Ishikawa (cell line): ENCODE data around the gene USP49.
A peak's percentile ranks its signal among the peaks of the same experiment; 100 is the strongest.

ENCODE experiments used
- CEBPB ChIP-seq: IDR thresholded peaks from 2 replicates; pipeline ENCODE4 v1.6.1; 2012
- CREB1 ChIP-seq: IDR thresholded peaks from 2 replicates; pipeline ENCODE4 v1.6.1; 2012; ENCODE audit warnings: low read depth
- EGR1 ChIP-seq: IDR thresholded peaks from 2 replicates; pipeline ENCODE4 v1.6.1; 2012
- EP300 ChIP-seq: IDR thresholded peaks from 2 replicates; pipeline ENCODE4 v1.6.1; 2012; ENCODE audit warnings: borderline replicate concordance
- FOXM1 ChIP-seq: IDR thresholded peaks from 2 replicates; pipeline ENCODE4 v1.6.1; 2012; ENCODE audit warnings: low read depth, borderline replicate concordance
- NFIC ChIP-seq: IDR thresholded peaks from 2 replicates; pipeline ENCODE4 v1.6.1; 2012
- RAD21 ChIP-seq: IDR thresholded peaks from 2 replicates; pipeline ENCODE4 v1.6.1; 2012; ENCODE audit warnings: low read depth
- TAF1 ChIP-seq: IDR thresholded peaks from 2 replicates; pipeline ENCODE4 v1.6.1; 2012; ENCODE audit warnings: low read depth, mild to moderate bottlenecking
- TCF12 ChIP-seq: IDR thresholded peaks from 2 replicates; pipeline ENCODE4 v1.6.1; 2012; ENCODE audit warnings: low read depth
- TEAD4 ChIP-seq: IDR thresholded peaks from 2 replicates; pipeline ENCODE4 v1.6.1; 2012
- YY1 ChIP-seq: IDR thresholded peaks from 2 replicates; pipeline ENCODE4 v1.6.1; 2012; ENCODE audit warnings: low read depth
- ZBTB7A ChIP-seq: IDR thresholded peaks from 2 replicates; pipeline ENCODE4 v1.6.1; 2012; ENCODE audit warnings: low read depth
- TF ChIP-seq, protein P1 (sequence below): IDR thresholded peaks from 2 replicates; pipeline ENCODE4 v1.6.1; 2012
- TF ChIP-seq, protein P2 (sequence below): IDR thresholded peaks from 2 replicates; pipeline ENCODE4 v1.6.1; 2012
- TF ChIP-seq, protein P3 (sequence below): IDR thresholded peaks from 2 replicates; pipeline ENCODE4 v1.6.1; 2012; ENCODE audit warnings: low read depth, mild to moderate bottlenecking

Gene USP49

DNA sequence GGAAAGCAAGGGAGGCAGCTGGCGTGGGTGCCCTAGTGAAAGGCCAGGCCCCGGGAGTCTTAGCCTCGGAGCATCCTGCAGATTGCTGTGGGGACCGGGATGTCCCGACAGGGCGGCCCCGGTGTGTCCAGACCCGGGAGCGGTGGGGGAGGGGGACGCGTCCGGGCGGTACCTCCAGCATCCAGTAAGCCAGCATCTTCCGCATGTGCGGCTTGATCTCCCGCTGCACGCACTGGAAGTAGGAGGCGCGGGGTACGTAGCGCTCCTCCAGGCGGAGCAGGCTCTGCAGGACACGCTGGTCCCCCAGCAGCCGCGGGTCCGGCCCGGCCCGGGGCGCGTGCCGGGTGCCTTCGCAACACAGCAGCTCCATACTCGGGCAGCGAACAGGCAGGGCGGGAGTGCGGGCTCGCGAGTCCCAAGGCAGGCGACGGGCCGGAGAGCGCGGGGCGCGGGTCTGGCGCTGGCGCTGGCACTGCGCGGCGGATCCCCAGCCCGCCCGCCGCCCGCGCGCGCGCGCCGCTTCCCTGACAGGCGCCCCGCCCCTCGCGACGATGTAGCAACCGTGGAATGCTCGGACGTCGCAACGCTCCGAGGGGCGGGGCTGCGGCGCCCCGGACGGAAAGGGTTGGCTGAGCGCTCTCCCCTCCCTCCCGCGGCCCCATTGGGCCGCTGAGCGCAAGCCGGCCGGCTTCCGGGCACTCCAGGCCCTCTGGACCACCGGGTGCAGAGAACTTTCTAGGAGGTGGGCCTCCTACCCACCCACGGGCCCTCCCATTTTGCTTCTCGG lies 46.3 kb upstream of the USP49 start, which contains the start of gene CCND3:
Gene CCND3, minus strand, starts transcription at position 529 of the 787 bp plus-strand sequence. Its CDS starts 159 bp downstream, at position 370.
- TF ChIP-seq, protein P1, sequence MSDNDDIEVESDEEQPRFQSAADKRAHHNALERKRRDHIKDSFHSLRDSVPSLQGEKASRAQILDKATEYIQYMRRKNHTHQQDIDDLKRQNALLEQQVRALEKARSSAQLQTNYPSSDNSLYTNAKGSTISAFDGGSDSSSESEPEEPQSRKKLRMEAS, result peak; percentile 78
- TF ChIP-seq, protein P2, sequence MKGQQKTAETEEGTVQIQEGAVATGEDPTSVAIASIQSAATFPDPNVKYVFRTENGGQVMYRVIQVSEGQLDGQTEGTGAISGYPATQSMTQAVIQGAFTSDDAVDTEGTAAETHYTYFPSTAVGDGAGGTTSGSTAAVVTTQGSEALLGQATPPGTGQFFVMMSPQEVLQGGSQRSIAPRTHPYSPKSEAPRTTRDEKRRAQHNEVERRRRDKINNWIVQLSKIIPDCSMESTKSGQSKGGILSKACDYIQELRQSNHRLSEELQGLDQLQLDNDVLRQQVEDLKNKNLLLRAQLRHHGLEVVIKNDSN, result no peak
- TF ChIP-seq TCF12 (no peak; the same call in 1 of the 2 replicates), TEAD4 (peak; percentile 38; the same call in 1 of the 2 replicates), CEBPB (0 out of 2 replicates have a peak, but pooled peaks have one; percentile 34)

DNA sequence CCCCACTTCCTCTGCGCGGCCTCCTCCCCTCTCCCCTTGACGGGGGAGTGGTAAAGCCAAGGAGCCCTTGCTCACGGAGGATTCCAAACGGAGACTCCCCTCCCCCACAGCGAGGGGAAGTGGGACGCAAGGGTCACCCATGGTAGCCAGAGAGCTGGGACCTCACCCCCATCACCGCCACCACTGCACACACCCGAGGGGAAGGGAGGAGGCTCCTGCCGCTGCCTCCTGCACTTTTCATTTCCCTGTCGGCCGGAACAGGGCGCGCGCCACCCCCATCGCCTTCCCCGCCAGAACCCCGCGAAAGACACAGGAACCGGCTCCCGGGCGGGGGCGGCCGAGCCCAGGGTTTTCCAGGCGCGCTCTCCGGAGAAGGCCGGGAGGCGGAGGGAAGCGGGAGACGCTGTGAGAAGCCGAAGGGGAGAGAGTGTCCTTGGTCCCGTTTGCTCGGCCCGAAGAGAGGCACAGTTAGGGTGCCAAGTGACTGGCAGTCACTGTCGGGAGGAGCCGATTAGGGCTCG lies 45.6 kb upstream of the USP49 start:
- TF ChIP-seq NFIC (no peak), FOXM1 (no peak), ZBTB7A (no peak), RAD21 (peak; percentile 17; the same call in 1 of the 2 replicates), EGR1 (peak; percentile 51; the same call in 1 of the 2 replicates), TCF12 (peak; percentile 15; the same call in 1 of the 2 replicates)

DNA sequence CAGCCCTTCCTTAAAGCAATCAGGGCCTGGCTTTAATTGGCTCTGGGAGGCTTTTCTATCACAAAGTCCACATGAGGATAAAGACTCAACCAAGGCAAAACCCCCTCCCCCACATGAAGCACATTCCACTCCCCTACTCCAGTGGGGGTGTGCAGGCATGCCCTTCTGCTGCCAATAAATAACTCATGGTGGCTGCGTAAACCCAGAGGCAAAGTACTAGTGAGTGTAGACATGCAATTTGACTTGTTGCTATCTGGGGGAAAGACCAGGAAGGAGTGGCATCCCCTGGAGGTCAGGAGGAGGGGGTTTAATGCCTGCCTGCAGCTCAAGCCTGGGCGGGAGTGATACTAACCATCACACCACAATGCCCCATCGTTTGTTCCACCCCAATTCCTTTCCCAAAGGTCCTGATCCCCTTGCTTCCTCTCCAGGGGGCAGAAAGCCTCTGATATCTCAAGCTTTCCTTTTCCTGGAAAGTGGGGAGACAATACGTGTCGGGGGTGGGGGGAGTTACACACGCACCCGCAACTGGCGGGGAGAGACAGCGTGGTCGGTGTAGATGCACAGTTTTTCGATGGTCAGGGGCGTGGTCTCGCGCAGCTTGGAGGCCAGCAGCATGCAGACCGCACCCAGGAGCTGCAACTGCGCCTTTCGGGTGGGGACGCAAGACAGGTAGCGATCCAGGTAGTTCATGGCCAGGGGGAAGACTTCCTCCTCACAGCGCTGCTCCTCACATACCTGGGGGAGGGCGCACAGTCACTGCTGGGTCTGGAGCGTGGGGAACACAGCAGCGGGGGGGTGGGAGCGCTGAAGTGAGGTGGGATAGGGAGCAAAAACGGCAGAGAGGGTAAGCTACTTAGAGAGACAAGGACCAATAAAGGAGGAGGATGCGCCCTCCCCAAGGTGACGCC lies 44.9 kb upstream of the USP49 start:
- TF ChIP-seq EP300 (no peak), TAF1 (no peak), RAD21 (no peak), EGR1 (no peak), YY1 (no peak), TCF12 (no peak), CREB1 (no peak), CEBPB (no peak), ZBTB7A (no peak), TEAD4 (no peak), FOXM1 (no peak)
- TF ChIP-seq, protein P2, result no peak

DNA sequence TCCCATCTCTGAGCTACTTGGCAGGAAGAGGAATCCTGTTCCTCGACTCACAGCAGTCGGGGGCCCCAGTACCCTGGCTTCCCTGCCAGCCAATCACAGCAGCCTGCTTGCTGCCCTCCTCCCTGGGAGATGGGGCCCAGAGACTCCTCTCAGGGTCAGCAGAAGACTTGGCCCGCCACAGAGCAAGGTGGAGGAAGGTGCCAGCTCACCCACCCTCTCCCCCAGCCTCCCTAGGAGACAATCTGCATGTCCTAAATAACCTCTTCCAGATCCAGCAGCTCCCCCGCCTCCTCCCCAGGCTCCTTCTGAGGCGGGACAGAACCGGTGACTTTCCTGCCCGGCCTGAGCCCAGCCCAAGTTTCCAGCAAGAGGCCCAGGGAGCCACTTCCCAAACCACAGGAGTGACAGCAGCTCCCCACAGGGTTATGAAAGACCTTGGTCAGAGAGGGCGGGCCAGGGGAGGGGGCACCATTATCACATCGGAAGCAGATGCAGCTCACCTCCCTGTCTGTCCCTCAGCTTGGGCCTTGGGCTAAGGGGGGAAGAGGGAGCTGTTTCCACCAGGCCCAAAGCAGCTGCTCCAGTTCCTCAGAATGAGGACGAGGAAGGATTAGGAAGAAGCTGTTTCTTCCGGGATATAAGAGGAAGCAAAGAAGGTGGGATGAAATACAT lies 44.1 kb upstream of the USP49 start:
- TF ChIP-seq EGR1, result no peak
- no peak for TF ChIP-seq TCF12
- no peak for TF ChIP-seq YY1
- TF ChIP-seq TEAD4, result no peak

DNA sequence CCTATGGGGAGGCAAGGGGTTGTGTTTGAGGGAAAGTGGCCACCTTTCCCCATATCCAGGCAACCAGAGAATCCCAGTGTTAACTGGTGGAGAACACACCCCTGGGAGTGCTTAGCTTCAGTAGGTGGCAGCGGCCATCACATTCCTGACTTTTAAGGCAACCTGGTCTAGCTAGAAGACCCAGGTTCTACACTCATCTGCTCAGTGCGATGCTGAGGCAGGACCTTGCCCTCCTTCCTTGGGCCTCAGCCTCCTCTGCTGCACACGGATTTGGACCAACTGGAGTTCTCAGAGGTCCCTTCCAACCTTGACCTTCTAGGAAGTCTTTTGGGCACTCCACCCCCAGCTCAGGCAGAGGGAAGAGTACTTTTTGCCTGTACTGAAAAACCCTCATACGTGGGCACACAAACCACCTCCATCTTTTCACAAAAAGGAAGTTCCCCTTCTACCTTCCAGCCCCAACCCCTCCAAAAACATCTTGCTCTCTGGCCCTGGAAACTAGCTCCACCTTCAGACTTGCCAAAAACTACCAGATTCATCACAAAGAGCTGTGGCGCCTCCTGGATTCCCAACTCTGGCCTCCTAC lies 43.5 kb upstream of the USP49 start:
- no peak for TF ChIP-seq EGR1
- no peak for TF ChIP-seq CREB1
- TF ChIP-seq EP300, result no peak
- no peak for TF ChIP-seq ZBTB7A
- TF ChIP-seq FOXM1, result no peak
- no peak for TF ChIP-seq TCF12
- TF ChIP-seq, protein P3, sequence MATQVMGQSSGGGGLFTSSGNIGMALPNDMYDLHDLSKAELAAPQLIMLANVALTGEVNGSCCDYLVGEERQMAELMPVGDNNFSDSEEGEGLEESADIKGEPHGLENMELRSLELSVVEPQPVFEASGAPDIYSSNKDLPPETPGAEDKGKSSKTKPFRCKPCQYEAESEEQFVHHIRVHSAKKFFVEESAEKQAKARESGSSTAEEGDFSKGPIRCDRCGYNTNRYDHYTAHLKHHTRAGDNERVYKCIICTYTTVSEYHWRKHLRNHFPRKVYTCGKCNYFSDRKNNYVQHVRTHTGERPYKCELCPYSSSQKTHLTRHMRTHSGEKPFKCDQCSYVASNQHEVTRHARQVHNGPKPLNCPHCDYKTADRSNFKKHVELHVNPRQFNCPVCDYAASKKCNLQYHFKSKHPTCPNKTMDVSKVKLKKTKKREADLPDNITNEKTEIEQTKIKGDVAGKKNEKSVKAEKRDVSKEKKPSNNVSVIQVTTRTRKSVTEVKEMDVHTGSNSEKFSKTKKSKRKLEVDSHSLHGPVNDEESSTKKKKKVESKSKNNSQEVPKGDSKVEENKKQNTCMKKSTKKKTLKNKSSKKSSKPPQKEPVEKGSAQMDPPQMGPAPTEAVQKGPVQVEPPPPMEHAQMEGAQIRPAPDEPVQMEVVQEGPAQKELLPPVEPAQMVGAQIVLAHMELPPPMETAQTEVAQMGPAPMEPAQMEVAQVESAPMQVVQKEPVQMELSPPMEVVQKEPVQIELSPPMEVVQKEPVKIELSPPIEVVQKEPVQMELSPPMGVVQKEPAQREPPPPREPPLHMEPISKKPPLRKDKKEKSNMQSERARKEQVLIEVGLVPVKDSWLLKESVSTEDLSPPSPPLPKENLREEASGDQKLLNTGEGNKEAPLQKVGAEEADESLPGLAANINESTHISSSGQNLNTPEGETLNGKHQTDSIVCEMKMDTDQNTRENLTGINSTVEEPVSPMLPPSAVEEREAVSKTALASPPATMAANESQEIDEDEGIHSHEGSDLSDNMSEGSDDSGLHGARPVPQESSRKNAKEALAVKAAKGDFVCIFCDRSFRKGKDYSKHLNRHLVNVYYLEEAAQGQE, result no peak
- TF ChIP-seq, protein P2, result no peak
- TF ChIP-seq CEBPB, result no peak
- no peak for TF ChIP-seq TAF1
- TF ChIP-seq, protein P1, result no peak
- TF ChIP-seq YY1, result no peak
- no peak for TF ChIP-seq RAD21
- no peak for TF ChIP-seq TEAD4
- TF ChIP-seq NFIC, result no peak
